Esophagus squamous epithelium (tissue), 5 donors: ENCODE measurements around the gene GNAL. TPM values are rescaled to one million over a fixed set of nuclear protein-coding genes. Genes with fewer than 3 reads are reported as not detected.

Experiments
- DNase-seq: peaks from one replicate; lab custom pipeline; 2025; lab: John Stamatoyannopoulos, UW
- H3K27ac ChIP-seq, 4 donors: fragments of 200-600 bp; sonication (generic); one replicate each; pipeline ENCODE4 v1.5.1; 2016 to 2019; ENCODE audit warnings: mild to moderate bottlenecking in 1 of 4
- H3K27me3 ChIP-seq, 4 donors: fragments of 200-600 bp; sonication (generic); 1 replicate in 3 of 4; 2 replicates in 1 of 4; pipeline versions ENCODE4 v1.5.1 to v1.6.0; 2017 to 2021; ENCODE audit warnings: antibody characterized with exemption in 1 of 4
- H3K36me3 ChIP-seq, 3 donors: fragments of 200-600 bp; sonication (generic); one replicate each; pipeline ENCODE4 v1.5.1; 2016 to 2019
- H3K4me1 ChIP-seq, 3 donors: fragments of 200-600 bp; sonication (generic); one replicate each; pipeline ENCODE4 v1.5.1; 2017 to 2019
- H3K4me3 ChIP-seq, 4 donors: fragments of 200-600 bp; sonication (generic); 1 replicate in 3 of 4; 2 replicates in 1 of 4; pipeline ENCODE4 v1.5.1; 2016 to 2019; ENCODE audit warnings: mild to moderate bottlenecking in 2 of 4, moderate library complexity in 1 of 4
- H3K9me3 ChIP-seq, 3 donors: fragments of 200-600 bp; sonication (generic); one replicate each; pipeline ENCODE4 v1.5.1; 2016 to 2019
- CTCF ChIP-seq, 6 experiments: fragments of 450-650 bp in 4 of 6; fragments of 200-600 bp in 2 of 6; sonication (generic) in 2 of 6; IDR thresholded peaks; one replicate each; pipeline ENCODE4 v1.5.1; 2016 to 2019; ENCODE audit warnings: antibody characterized with exemption in 6 of 6, mild to moderate bottlenecking in 4 of 6, moderate library complexity in 4 of 6
- POLR2A ChIP-seq, 4 donors: fragments of 450-650 bp; IDR thresholded peaks; one replicate each; pipeline ENCODE4 v1.6.1; 2017; ENCODE audit warnings: antibody characterized with exemption in 4 of 4, mild to moderate bottlenecking in 4 of 4, moderate library complexity in 3 of 4
- WGBS, 2 donors: methylation state at CpG; one replicate each; pipeline ENCODE4 v1.1.5; 2018; 5-methylcytosine and 5-hydroxymethylcytosine counted together
- intact Hi-C: fragments of 100-400 bp; cut with DNase I; formaldehyde crosslinking; loops from one replicate; pipeline ENCODE4 v1.15.0; 2022
- total RNA-seq, 4 donors: library from RNA; depleted of rRNA; stranded (reverse); fragments of >200 nt; gene quantifications; one replicate each; pipeline ENCODE4 v1.1.0, GENCODE V29; 2016
- donor health status: DM: yes; HTN: yes; CAD: no.

GNAL gene
- total RNA-seq, 4 donors from 2014 or later = 2.4 to 23.4 (median 7.0) TPM

DNA sequence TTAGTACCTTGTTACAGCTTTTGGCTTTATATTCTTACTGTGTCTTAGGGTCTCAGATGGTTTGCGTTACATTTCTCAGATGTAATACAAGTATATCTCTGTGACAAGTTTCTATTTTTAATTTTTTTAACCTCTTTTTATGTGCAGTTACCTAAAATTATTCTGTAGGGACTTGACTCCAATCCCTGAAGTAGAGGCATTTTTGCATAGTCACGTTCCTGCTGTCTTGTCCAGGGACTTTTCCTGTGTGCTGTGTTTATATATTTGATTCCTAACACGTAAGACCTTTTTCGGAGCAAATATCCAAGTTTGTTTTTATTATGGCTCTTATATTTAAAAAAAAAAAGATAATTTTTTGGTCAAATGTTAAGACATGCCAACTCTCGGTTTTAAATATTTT, 91.0 kb downstream of the GNAL start:
- Histone ChIP-seq H3K27me3 (no peaks in the 10 kb centered on the region), H3K27ac (no peak overlapping the region), H3K36me3 (no peaks in the 10 kb centered on the region), H3K9me3 (no peaks in the 10 kb centered on the region), H3K4me1 (no peaks in the 10 kb centered on the region), H3K4me3 (no peak overlapping the region)
- no peak for DNase-seq
- TF ChIP-seq POLR2A (IDR thresholded peaks at IDR 0.05) (no peak), CTCF (IDR thresholded peaks at IDR 0.05) (no peak)
- 67 to 69% methylated on average over 5 of the region's 5 CpGs for WGBS, 2 donors
- intact Hi-C loops = loop anchor here (10.0 kb wide), 1 partner anchor 55 kb away; no protein-coding TSS in a partner anchor

DNA sequence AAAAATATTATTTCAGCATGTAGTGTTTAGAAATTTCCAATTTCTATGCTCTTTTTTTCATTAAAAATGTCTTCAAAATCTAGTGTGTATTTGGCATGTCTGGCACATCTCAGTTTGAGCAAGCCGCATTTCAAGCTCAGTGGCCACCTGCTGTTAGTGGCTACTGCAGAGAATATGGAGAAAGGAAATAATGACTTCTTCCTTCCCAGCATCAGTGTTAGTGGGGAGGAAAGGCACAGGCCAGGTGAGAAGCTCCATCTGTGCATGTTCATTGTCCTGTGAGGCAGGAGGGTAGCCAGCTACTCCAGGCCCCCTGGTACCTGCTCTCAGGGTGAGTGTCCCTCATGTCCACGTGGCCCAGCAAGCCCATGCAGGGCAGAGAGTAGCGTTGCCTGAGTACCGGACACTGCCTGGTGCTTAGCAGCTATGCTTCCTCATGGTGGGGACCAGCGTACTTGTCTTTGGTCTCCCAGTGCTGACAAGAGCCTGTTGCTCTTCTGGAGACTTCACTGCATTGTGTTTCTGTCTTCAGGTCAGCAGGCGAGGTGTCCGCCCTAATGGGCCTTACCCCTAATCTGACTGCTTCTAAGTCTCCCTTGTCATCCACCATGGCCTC, 94.8 kb downstream of the GNAL start:
- H3K4me3 ChIP-seq = no peak overlapping the region
- H3K36me3 ChIP-seq = no peaks in the 10 kb centered on the region
- 90 to 93% methylated on average over 2 to 6 of the region's 7 CpGs for WGBS, 2 donors
- intact Hi-C loops = loop anchor here (10.0 kb wide), 1 partner anchor 59 kb away; no protein-coding TSS in a partner anchor
- no peak for TF ChIP-seq POLR2A (IDR thresholded peaks at IDR 0.05)
- TF ChIP-seq CTCF (IDR thresholded peaks at IDR 0.05) = no peak
- no peaks in the 10 kb centered on the region for H3K9me3 ChIP-seq
- H3K4me1 ChIP-seq = no peaks in the 10 kb centered on the region
- no peak for DNase-seq
- no peak overlapping the region for H3K27ac ChIP-seq
- H3K27me3 ChIP-seq = no peaks in the 10 kb centered on the region

GRCh38 chr18:11784674-11785304, 95.7 kb downstream of the GNAL start:
- Histone ChIP-seq H3K9me3 (no peaks in the 10 kb centered on the region), H3K36me3 (no peaks in the 10 kb centered on the region), H3K4me1 (peaks cover 0 to 9% (median 2%) of the 10 kb centered on the region in 3 donors), H3K4me3 (no peak overlapping the region), H3K27ac (no peak overlapping the region), H3K27me3 (no peaks in the 10 kb centered on the region)
- intact Hi-C loops = loop anchor here (10.0 kb wide), 1 partner anchor 60 kb away; no protein-coding TSS in a partner anchor
- TF ChIP-seq POLR2A (IDR thresholded peaks at IDR 0.05) (no peak), CTCF (IDR thresholded peaks at IDR 0.05) (no peak)
- WGBS, 2 donors = 92 to 93% methylated on average over 6 of the region's 6 CpGs
- no peak for DNase-seq

GRCh38 chr18:11785444-11786055, 96.5 kb downstream of the GNAL start:
- no peak for TF ChIP-seq POLR2A (IDR thresholded peaks at IDR 0.05)
- no peak for TF ChIP-seq CTCF (IDR thresholded peaks at IDR 0.05)
- H3K4me3 ChIP-seq = no peak overlapping the region
- H3K9me3 ChIP-seq = no peaks in the 10 kb centered on the region
- no peaks in the 10 kb centered on the region for H3K27me3 ChIP-seq
- no peak overlapping the region for H3K27ac ChIP-seq
- intact Hi-C loops = loop anchor here (10.0 kb wide), 1 partner anchor 61 kb away; no protein-coding TSS in a partner anchor
- H3K36me3 ChIP-seq = no peaks in the 10 kb centered on the region
- H3K4me1 ChIP-seq = peaks cover 0 to 16% (median 7%) of the 10 kb centered on the region in 3 donors
- WGBS, 2 donors = 40 to 48% methylated on average over 8 to 9 of the region's 9 CpGs
- no peak for DNase-seq
